HEK293 (cell line): ENCODE data around the gene PASK.

Source experiments
- CTCF ChIP-seq: fragments of 450-650 bp; formaldehyde crosslinking; IDR thresholded peaks from 2 replicates; pipeline ENCODE4 v1.5.1; 2016; ENCODE audit warnings: missing biosample characterization, missing genetic modification characterization
- HOXC10 ChIP-seq: sonication (generic); formaldehyde crosslinking; IDR thresholded peaks from 2 replicates; pipeline ENCODE4 v1.8.1; 2023; ENCODE audit warnings: mild to moderate bottlenecking, missing genetic modification reagents
- SCRT1 ChIP-seq: fragments of 450-650 bp; formaldehyde crosslinking; IDR thresholded peaks from 2 replicates; pipeline ENCODE4 v1.5.1; 2016; ENCODE audit warnings: missing biosample characterization, missing genetic modification characterization, borderline replicate concordance
- ZFP3 ChIP-seq: fragments of 450-650 bp; formaldehyde crosslinking; IDR thresholded peaks from 2 replicates; pipeline ENCODE4 v1.5.1; 2016; ENCODE audit warnings: low read depth, missing biosample characterization, missing genetic modification characterization
- ZNF274 ChIP-seq, 2 experiments: fragments of 200-500 bp in 1 of 2; fragments of 450-650 bp in 1 of 2; sonication (Bioruptor generic) in 1 of 2; formaldehyde crosslinking in 1 of 2; IDR thresholded peaks; 2 replicates each; pipeline versions ENCODE4 v1.5.1 to v1.6.1; 2014 to 2016; ENCODE audit warnings: borderline replicate concordance in 1 of 2, inconsistent platforms in 1 of 2, low read length in 1 of 2, missing biosample characterization in 1 of 2, missing genetic modification characterization in 1 of 2
- ZNF624 ChIP-seq: fragments of 450-650 bp; formaldehyde crosslinking; IDR thresholded peaks from 2 replicates; pipeline ENCODE4 v1.5.1; 2017; ENCODE audit warnings: missing biosample characterization, missing genetic modification characterization

- TF ChIP-seq SCRT1 (tag by site-specific recombination) (no peak), HOXC10 (CRISPR knock-in tag) (no peak), ZFP3 (no peak), CTCF (no peak), ZNF274 (IDR thresholded peaks at IDR 0.05; ENCODE audit: low read length) (no peak), ZNF274 (tag by site-specific recombination; IDR thresholded peaks at IDR 0.05; ENCODE audit: borderline replicate concordance) (no peak), ZNF624 (tag by site-specific recombination) (no peak)
These were observed 54.3 kb downstream of the PASK start for GRCh38 chr2:241094924-241095420.
